IMR-90 (cell line): ENCODE results near the gene RPRM. TPM values are rescaled to one million over a fixed set of nuclear protein-coding genes. Genes with fewer than 3 reads are reported as not detected.

ENCODE experiments used
- ATAC-seq: fragments of 200-7000 bp; cut with Tn5 transposase; 2 replicates; pipeline ENCODE4 v1.9.1; 2020; ENCODE audit warnings: low read depth, mild to moderate bottlenecking, moderate library complexity
- BruUV-seq: library from RNA; stranded (reverse); fragments of 400-500 nt; replicated peaks from 2 replicates; lab custom pipeline; 2021; lab: Mats Ljungman, UMichigan
- CTCF ChIA-PET: fragments of 300-600 bp; formaldehyde crosslinking; extraction: SDS; loops from one replicate; lab custom pipeline; 2021; ENCODE audit warnings: antibody characterized with exemption; lab: Yijun Ruan, JAX
- POLR2A ChIA-PET: fragments of 300-600 bp; sonication (Branson Sonifier 250); formaldehyde crosslinking; loops from one replicate; lab custom pipeline; 2022; ENCODE audit warnings: antibody characterized with exemption; ENCODE audit not compliant: unreplicated experiment; lab: Charles Lee
- DNase-seq: peaks from one replicate; pipeline ENCODE4 v3.0.0; 2013
- H2AFZ ChIP-seq: replicated peaks from 2 replicates; pipeline ENCODE3; 2013; ENCODE audit warnings: low read length, mild to moderate bottlenecking; ENCODE audit not compliant: poor library complexity
- H2AK5ac ChIP-seq: 2 replicates; pipeline ENCODE4 v1.6.1; 2013; ENCODE audit warnings: low read depth, low read length, inconsistent platforms
- H2AK9ac ChIP-seq: replicated peaks from 2 replicates; pipeline ENCODE3; 2013; ENCODE audit warnings: mild to moderate bottlenecking, low read depth, low read length, moderate library complexity; ENCODE audit not compliant: poor library complexity
- H2BK120ac ChIP-seq: 2 replicates; pipeline ENCODE4 v1.6.1; 2013; ENCODE audit warnings: low read depth, low read length, inconsistent platforms
- H2BK15ac ChIP-seq: 3 replicates; pipeline ENCODE4 v1.6.1; 2013; ENCODE audit warnings: low read depth, low read length, inconsistent platforms
- H2BK20ac ChIP-seq: 2 replicates; pipeline ENCODE4 v1.6.1; 2013; ENCODE audit warnings: low read depth, mild to moderate bottlenecking, inconsistent platforms, low read length, moderate library complexity
- H2BK5ac ChIP-seq: 2 replicates; pipeline ENCODE4 v1.6.1; 2013; ENCODE audit warnings: mild to moderate bottlenecking, low read depth, low read length, inconsistent platforms; ENCODE audit not compliant: poor library complexity, severe bottlenecking
- H3K14ac ChIP-seq: replicated peaks from 2 replicates; pipeline ENCODE4 v1.6.1; 2013; ENCODE audit warnings: low read depth, low read length, inconsistent platforms
- H3K18ac ChIP-seq: 2 replicates; pipeline ENCODE4 v1.6.1; 2013; ENCODE audit warnings: low read depth, low read length, control low read depth
- H3K23ac ChIP-seq: 2 replicates; pipeline ENCODE4 v1.6.1; 2013; ENCODE audit warnings: low read depth, low read length, inconsistent platforms
- H3K27ac ChIP-seq: 2 replicates; pipeline ENCODE4 v1.5.1; 2013; ENCODE audit warnings: mild to moderate bottlenecking, control low read depth, low read length; ENCODE audit not compliant: insufficient read depth
- H3K27me3 ChIP-seq: 2 replicates; pipeline ENCODE4 v1.6.1; 2013; ENCODE audit warnings: low read length; ENCODE audit not compliant: control insufficient read depth, insufficient read depth
- H3K36me3 ChIP-seq: 2 replicates; pipeline ENCODE4 v1.6.1; 2013; ENCODE audit warnings: low read length, mixed read lengths; ENCODE audit not compliant: control insufficient read depth, insufficient read depth
- H3K4ac ChIP-seq: 2 replicates; pipeline ENCODE4 v1.6.1; 2013; ENCODE audit warnings: low read depth, low read length, inconsistent platforms
- H3K4me1 ChIP-seq: 2 replicates; pipeline ENCODE4 v1.6.1; 2013; ENCODE audit warnings: low read length, mixed read lengths; ENCODE audit not compliant: control insufficient read depth, insufficient read depth
- H3K4me2 ChIP-seq: 2 replicates; pipeline ENCODE4 v1.6.1; 2013; ENCODE audit warnings: low read depth, mild to moderate bottlenecking, control low read depth, low read length, moderate library complexity
- H3K4me3 ChIP-seq: 2 replicates; pipeline ENCODE4 v1.5.1; 2013; ENCODE audit warnings: low read depth, mild to moderate bottlenecking, control low read depth, low read length, moderate library complexity; ENCODE audit not compliant: insufficient read depth
- H3K56ac ChIP-seq: 2 replicates; pipeline ENCODE4 v1.6.1; 2013; ENCODE audit warnings: low read length, inconsistent platforms; ENCODE audit not compliant: insufficient read depth; ENCODE audit errors: extremely low read depth
- H3K79me1 ChIP-seq, 2 experiments: 2 replicates each; pipeline ENCODE4 v1.6.1; 2013; ENCODE audit warnings: low read length in 2 of 2, inconsistent platforms in 1 of 2, low read depth in 1 of 2
- H3K9ac ChIP-seq: 2 replicates; pipeline ENCODE4 v1.6.1; 2013; ENCODE audit warnings: low read depth, low read length, control low read depth
- H3K9me1 ChIP-seq: 2 replicates; pipeline ENCODE4 v1.6.1; 2013; ENCODE audit warnings: low read length, inconsistent platforms; ENCODE audit not compliant: insufficient read depth
- H3K9me3 ChIP-seq: 2 replicates; pipeline ENCODE4 v1.6.1; 2013; ENCODE audit warnings: low read length; ENCODE audit not compliant: control insufficient read depth, insufficient read depth
- H4K20me1 ChIP-seq: 2 replicates; pipeline ENCODE4 v1.6.1; 2013; ENCODE audit warnings: low read length, inconsistent platforms; ENCODE audit not compliant: insufficient read depth
- H4K5ac ChIP-seq: 2 replicates; pipeline ENCODE4 v1.6.1; 2013; ENCODE audit warnings: mild to moderate bottlenecking, low read depth, low read length, control low read depth
- H4K8ac ChIP-seq, 2 experiments: 2 replicates each; pipeline ENCODE4 v1.6.1; 2013; ENCODE audit warnings: low read depth in 2 of 2, low read length in 2 of 2, control low read depth in 1 of 2, inconsistent platforms in 1 of 2
- H4K91ac ChIP-seq: 2 replicates; pipeline ENCODE4 v1.6.1; 2013; ENCODE audit warnings: low read depth, low read length, inconsistent platforms; ENCODE audit not compliant: insufficient read depth
- MAFK ChIP-seq: IDR thresholded peaks from 2 replicates; pipeline ENCODE4 v1.6.1; 2012; ENCODE audit warnings: low read depth, low read length, improper control_type of control experiment
- MAZ ChIP-seq: IDR thresholded peaks from 2 replicates; pipeline ENCODE4 v1.6.1; 2012; ENCODE audit warnings: low read depth, mild to moderate bottlenecking, low read length, improper control_type of control experiment, moderate library complexity, borderline replicate concordance
- WGBS, 2 experiments: methylation state at CpG; one replicate each; pipeline versions ENCODE4 v1.1.5 to v1.1.7; 2013; ENCODE audit warnings: missing lambda C conversion rate in 2 of 2; ENCODE audit not compliant: insufficient read length in 1 of 2; ENCODE audit errors: extremely low coverage in 2 of 2; 5-methylcytosine and 5-hydroxymethylcytosine counted together
- dilution Hi-C: fragments of 300-500 bp; cut with HindIII; formaldehyde crosslinking; loops from one replicate; pipeline ENCODE4 v1.14.3; 2018; ENCODE audit warnings: low sequenced_read_pairs; ENCODE audit not compliant: unreplicated experiment
- in situ Hi-C: fragments of 300-500 bp; cut with MboI; formaldehyde crosslinking; loops from 3 replicates; pipeline ENCODE4 v1.14.3; 2019; ENCODE audit warnings: low sequenced_read_pairs, inconsistent platforms, mixed read lengths
- intact Hi-C: fragments of 100-400 bp; cut with micrococcal nuclease; formaldehyde crosslinking; loops from 2 replicates; pipeline ENCODE4 v1.10.0; 2022
- polyA plus RNA-seq, 3 experiments: library from polyadenylated mRNA; depleted of rRNA; stranded (reverse); fragments of >200 nt; gene quantifications; 2 replicates each; pipeline ENCODE4 v1.2.3, GENCODE V29; 2012; ENCODE audit warnings: low replicate concordance in 1 of 3
- total RNA-seq: library from RNA; depleted of rRNA; stranded (reverse); fragments of >200 nt; gene quantifications from 2 replicates; pipeline ENCODE4 v1.2.3, GENCODE V29; 2012

The RPRM gene
- total and polyA plus RNA-seq, 2 of the 4 experiments (the other 2 are of a cell fraction) = not detected

- no peak overlapping the region for H3K27ac ChIP-seq
- H2AK9ac ChIP-seq = no peak overlapping the region
- intact Hi-C loops (no loop called here), dilution Hi-C loops (no loop called here), in situ Hi-C loops (no loop called here)
- no peak overlapping the region for H2BK120ac ChIP-seq
- no TSS peak for BruUV-seq
- H3K4me1 ChIP-seq = no peaks in the 10 kb centered on the region
- no peak overlapping the region for H3K14ac ChIP-seq
- ChIA-PET POLR2A (no interaction called here), CTCF (no interaction called here)
- H3K27me3 ChIP-seq = no peaks in the 10 kb centered on the region
- no CpG with 5 or more reads among the region's 3 CpGs for WGBS, 2 experiments
- no peaks in the 10 kb centered on the region for H3K36me3 ChIP-seq
- H4K8ac ChIP-seq = no peak overlapping the region
- no peak for DNase-seq
- H3K4me3 ChIP-seq = no peak overlapping the region
- no peak overlapping the region for H2BK5ac ChIP-seq
- H2BK15ac ChIP-seq = no peak overlapping the region
- no peak overlapping the region for H3K56ac ChIP-seq
- no peaks in the 10 kb centered on the region for H4K20me1 ChIP-seq
- H3K4me2 ChIP-seq = no peak overlapping the region
- H4K91ac ChIP-seq = no peak overlapping the region
- no peak overlapping the region for H3K4ac ChIP-seq
- no peaks in the 10 kb centered on the region for H3K79me1 ChIP-seq
- H3K9me1 ChIP-seq = no peaks in the 10 kb centered on the region
- H2BK20ac ChIP-seq = no peak overlapping the region
- peak; percentile 52 for TF ChIP-seq MAFK
- no peak for TF ChIP-seq MAZ
- H3K9ac ChIP-seq = no peak overlapping the region
- H3K23ac ChIP-seq = no peak overlapping the region
- no peak overlapping the region for H4K5ac ChIP-seq
- H3K9me3 ChIP-seq = peaks cover 2% of the 10 kb centered on the region; the same call in 1 of the 2 replicates
- no peak overlapping the region for H3K18ac ChIP-seq
- no peak for ATAC-seq
- H2AFZ ChIP-seq = no peak overlapping the region
- no peak overlapping the region for H2AK5ac ChIP-seq
Observed at GRCh38 chr2:153433403-153433802, 45.2 kb downstream of the RPRM start.
